HepG2 (cell line): ENCODE data around the gene C11orf91. TPM values are rescaled to one million over a fixed set of nuclear protein-coding genes. Genes with fewer than 3 reads are reported as not detected.

ENCODE experiments used
- BCL6 ChIP-seq: IDR thresholded peaks from 2 replicates; pipeline ENCODE4 v1.6.1; 2016; ENCODE audit warnings: missing genetic modification reagents, missing compliant biosample characterization
- CEBPG ChIP-seq: IDR thresholded peaks from 2 replicates; pipeline ENCODE4 v1.6.1; 2016
- CREB1 ChIP-seq, 2 experiments: fragments of 450-650 bp in 1 of 2; IDR thresholded peaks; 2 replicates each; pipeline ENCODE4 v1.6.1; 2016 to 2017; ENCODE audit warnings: control low read depth in 1 of 2, mild to moderate bottlenecking in 1 of 2, missing compliant biosample characterization in 1 of 2, missing genetic modification characterization in 1 of 2
- CREM ChIP-seq, 2 experiments: sonication (generic) in 1 of 2; formaldehyde crosslinking in 1 of 2; IDR thresholded peaks; 2 replicates each; pipeline versions ENCODE4 v1.4.0 to v1.6.1; 2016 to 2020; ENCODE audit warnings: antibody characterized with exemption in 1 of 2, mild to moderate bottlenecking in 1 of 2, missing genetic modification reagents in 1 of 2
- KLF6 ChIP-seq: IDR thresholded peaks from 2 replicates; pipeline ENCODE4 v1.8.0; 2016; ENCODE audit warnings: missing biosample characterization, missing genetic modification reagents
- MZF1 ChIP-seq: sonication (generic); formaldehyde crosslinking; IDR thresholded peaks from 2 replicates; pipeline ENCODE4 v1.8.1; 2023; ENCODE audit warnings: mild to moderate bottlenecking, missing genetic modification reagents, borderline replicate concordance
- NFE2 ChIP-seq: sonication (generic); formaldehyde crosslinking; IDR thresholded peaks from 2 replicates; pipeline ENCODE4 v1.4.0; 2020; ENCODE audit warnings: missing genetic modification reagents
- NONO ChIP-seq, 2 experiments: fragments of 450-650 bp in 1 of 2; sonication (generic) in 1 of 2; formaldehyde crosslinking in 1 of 2; IDR thresholded peaks in 1 of 2; conservative IDR thresholded peaks in 1 of 2; 2 replicates each; pipeline versions ENCODE4 v1.6.1 to v1.8.0; 2017 to 2022; ENCODE audit warnings: mild to moderate bottlenecking in 1 of 2, missing genetic modification reagents in 1 of 2, moderate library complexity in 1 of 2
- POLR2AphosphoS2 ChIP-seq: IDR thresholded peaks from 2 replicates; pipeline ENCODE4 v1.6.1; 2011; ENCODE audit warnings: low read depth, low read length, improper control_type of control experiment
- TCF12 ChIP-seq, 2 experiments: fragments of 450-650 bp in 1 of 2; sonication (generic) in 1 of 2; formaldehyde crosslinking in 1 of 2; IDR thresholded peaks; 2 replicates each; pipeline versions ENCODE4 v1.6.1 to v1.8.0; 2017 to 2022; ENCODE audit warnings: antibody characterized with exemption in 1 of 2, mild to moderate bottlenecking in 1 of 2, missing genetic modification reagents in 1 of 2, moderate library complexity in 1 of 2
- YY1 ChIP-seq: IDR thresholded peaks from 2 replicates; pipeline ENCODE4 v1.6.1; 2011; ENCODE audit warnings: low read length, low read depth, moderate library complexity, mild to moderate bottlenecking; ENCODE audit not compliant: insufficient read depth, insufficient replicate concordance
- ZFP36L2 ChIP-seq: sonication (generic); formaldehyde crosslinking; IDR thresholded peaks from 2 replicates; pipeline ENCODE4 v1.4.0; 2020; ENCODE audit warnings: missing genetic modification reagents
- ZFP82 ChIP-seq: sonication (generic); formaldehyde crosslinking; IDR thresholded peaks from 2 replicates; pipeline ENCODE4 v1.5.1; 2020; ENCODE audit warnings: mild to moderate bottlenecking, missing genetic modification reagents, borderline replicate concordance
- ZMYM4 ChIP-seq: sonication (generic); formaldehyde crosslinking; IDR thresholded peaks from 2 replicates; pipeline ENCODE4 v1.8.1; 2023; ENCODE audit warnings: mild to moderate bottlenecking, missing genetic modification reagents
- ZNF256 ChIP-seq: sonication (generic); formaldehyde crosslinking; conservative IDR thresholded peaks from 2 replicates; pipeline ENCODE4 v1.4.0; 2020; ENCODE audit warnings: missing genetic modification reagents
- ZNF430 ChIP-seq: sonication (generic); formaldehyde crosslinking; IDR thresholded peaks from 2 replicates; pipeline ENCODE4 v1.9.0; 2021; ENCODE audit warnings: mild to moderate bottlenecking, missing genetic modification reagents
- ZNF501 ChIP-seq: sonication (generic); formaldehyde crosslinking; IDR thresholded peaks from 2 replicates; pipeline ENCODE4 v1.5.1; 2020; ENCODE audit warnings: mild to moderate bottlenecking, moderate library complexity, missing genetic modification reagents
- ZNF570 ChIP-seq: sonication (generic); formaldehyde crosslinking; IDR thresholded peaks from 2 replicates; pipeline ENCODE4 v1.4.0; 2020; ENCODE audit warnings: mild to moderate bottlenecking, missing genetic modification reagents, borderline replicate concordance
- polyA plus RNA-seq, 8 experiments: library from polyadenylated mRNA; depleted of rRNA in 3 of 8; stranded (reverse) in 7 of 8; unstranded in 1 of 8; fragments of >200 nt; fragmentation: Illumina TruSeq in 4 of 8; extraction: Trizol in 4 of 8; gene quantifications; 2 replicates each; pipeline versions ENCODE4 v1.2.1 to v1.2.3, GENCODE V29; 2011 to 2016; ENCODE audit warnings: low read depth in 4 of 8, missing spikeins in 1 of 8, mixed read lengths in 1 of 8; ENCODE audit not compliant: insufficient read depth in 1 of 8
- total RNA-seq, 5 experiments: library from RNA; depleted of rRNA; stranded (reverse); fragments of >200 nt; fragmentation: Illumina TruSeq; extraction: Trizol; gene quantifications; 2 replicates each; pipeline ENCODE4 v1.2.3, GENCODE V29; 2016; ENCODE audit warnings: low read depth in 1 of 5
- TF ChIP-seq, protein P1 (sequence below): sonication (generic); formaldehyde crosslinking; IDR thresholded peaks from 2 replicates; pipeline ENCODE4 v1.5.0; 2020; ENCODE audit warnings: missing genetic modification reagents
- TF ChIP-seq, protein P2 (sequence below): IDR thresholded peaks from 2 replicates; pipeline ENCODE4 v1.6.1; 2016; ENCODE audit warnings: low read depth, missing genetic modification reagents, missing compliant biosample characterization
- TF ChIP-seq, protein P3 (sequence below): sonication (generic); formaldehyde crosslinking; IDR thresholded peaks from 2 replicates; pipeline ENCODE4 v1.5.1; 2020; ENCODE audit warnings: mild to moderate bottlenecking, missing genetic modification reagents, moderate library complexity

Gene C11orf91
- total and polyA plus RNA-seq, 2 of the 13 experiments (the other 11 are each of a cell fraction or from before 2014, with no cell fraction given): 0.35 TPM; not detected in 1

DNA sequence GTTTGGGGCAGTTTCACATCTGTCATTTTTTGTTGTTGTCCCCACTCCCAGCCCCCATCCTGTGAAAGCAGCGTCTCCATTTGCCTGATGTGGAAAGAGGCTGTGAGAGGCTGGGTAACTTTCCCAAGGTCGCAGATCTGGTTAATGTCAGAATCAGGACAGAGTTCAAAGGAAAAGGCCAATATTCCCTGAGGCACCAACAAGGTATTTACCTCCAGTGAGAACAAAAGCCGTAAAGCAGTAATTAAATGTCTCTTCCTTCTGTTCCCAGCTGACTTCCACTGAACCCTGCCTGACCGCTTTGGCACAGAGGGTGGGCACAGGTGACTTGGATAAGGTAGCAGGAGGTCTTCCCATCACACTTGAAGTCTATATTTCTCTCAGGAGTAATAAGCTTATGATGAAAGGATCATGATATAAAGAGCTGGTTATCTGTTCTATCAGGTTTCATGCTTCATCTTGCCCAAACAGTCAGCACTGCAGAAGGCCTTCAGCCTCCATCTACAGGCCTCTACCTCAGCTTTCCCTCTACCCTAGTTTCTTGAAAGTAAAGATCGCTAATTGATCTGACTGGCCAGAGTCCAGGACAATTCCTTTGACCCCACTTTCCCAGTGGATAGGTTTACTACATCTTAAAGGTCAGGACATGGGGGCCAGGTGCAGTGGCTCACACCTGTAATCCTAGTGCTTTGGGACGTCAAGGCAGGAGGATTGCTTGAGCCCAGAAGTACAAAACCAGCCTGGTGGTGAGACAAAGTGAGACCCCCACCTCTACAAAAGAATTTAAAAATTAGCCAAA, 9.4 kb downstream of the C11orf91 start (continued):
- peak; percentile 62 for TF ChIP-seq BCL6 (CRISPR knock-in tag)
- no peak for TF ChIP-seq ZNF501 (CRISPR knock-in tag)
- TF ChIP-seq, protein P1, sequence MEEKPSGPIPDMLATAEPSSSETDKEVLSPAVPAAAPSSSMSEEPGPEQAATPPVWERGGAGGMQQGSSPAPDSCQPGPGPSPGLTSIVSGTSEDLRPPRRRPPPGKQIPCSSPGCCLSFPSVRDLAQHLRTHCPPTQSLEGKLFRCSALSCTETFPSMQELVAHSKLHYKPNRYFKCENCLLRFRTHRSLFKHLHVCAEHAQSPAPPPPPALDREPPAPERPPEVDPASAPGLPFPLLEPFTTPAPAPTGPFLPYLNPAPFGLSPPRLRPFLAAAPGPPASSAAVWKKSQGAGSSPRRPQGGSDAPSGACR: no peak
- no peak for TF ChIP-seq ZFP82 (CRISPR knock-in tag)
- no peak for TF ChIP-seq NFE2
- TF ChIP-seq, protein P2, sequence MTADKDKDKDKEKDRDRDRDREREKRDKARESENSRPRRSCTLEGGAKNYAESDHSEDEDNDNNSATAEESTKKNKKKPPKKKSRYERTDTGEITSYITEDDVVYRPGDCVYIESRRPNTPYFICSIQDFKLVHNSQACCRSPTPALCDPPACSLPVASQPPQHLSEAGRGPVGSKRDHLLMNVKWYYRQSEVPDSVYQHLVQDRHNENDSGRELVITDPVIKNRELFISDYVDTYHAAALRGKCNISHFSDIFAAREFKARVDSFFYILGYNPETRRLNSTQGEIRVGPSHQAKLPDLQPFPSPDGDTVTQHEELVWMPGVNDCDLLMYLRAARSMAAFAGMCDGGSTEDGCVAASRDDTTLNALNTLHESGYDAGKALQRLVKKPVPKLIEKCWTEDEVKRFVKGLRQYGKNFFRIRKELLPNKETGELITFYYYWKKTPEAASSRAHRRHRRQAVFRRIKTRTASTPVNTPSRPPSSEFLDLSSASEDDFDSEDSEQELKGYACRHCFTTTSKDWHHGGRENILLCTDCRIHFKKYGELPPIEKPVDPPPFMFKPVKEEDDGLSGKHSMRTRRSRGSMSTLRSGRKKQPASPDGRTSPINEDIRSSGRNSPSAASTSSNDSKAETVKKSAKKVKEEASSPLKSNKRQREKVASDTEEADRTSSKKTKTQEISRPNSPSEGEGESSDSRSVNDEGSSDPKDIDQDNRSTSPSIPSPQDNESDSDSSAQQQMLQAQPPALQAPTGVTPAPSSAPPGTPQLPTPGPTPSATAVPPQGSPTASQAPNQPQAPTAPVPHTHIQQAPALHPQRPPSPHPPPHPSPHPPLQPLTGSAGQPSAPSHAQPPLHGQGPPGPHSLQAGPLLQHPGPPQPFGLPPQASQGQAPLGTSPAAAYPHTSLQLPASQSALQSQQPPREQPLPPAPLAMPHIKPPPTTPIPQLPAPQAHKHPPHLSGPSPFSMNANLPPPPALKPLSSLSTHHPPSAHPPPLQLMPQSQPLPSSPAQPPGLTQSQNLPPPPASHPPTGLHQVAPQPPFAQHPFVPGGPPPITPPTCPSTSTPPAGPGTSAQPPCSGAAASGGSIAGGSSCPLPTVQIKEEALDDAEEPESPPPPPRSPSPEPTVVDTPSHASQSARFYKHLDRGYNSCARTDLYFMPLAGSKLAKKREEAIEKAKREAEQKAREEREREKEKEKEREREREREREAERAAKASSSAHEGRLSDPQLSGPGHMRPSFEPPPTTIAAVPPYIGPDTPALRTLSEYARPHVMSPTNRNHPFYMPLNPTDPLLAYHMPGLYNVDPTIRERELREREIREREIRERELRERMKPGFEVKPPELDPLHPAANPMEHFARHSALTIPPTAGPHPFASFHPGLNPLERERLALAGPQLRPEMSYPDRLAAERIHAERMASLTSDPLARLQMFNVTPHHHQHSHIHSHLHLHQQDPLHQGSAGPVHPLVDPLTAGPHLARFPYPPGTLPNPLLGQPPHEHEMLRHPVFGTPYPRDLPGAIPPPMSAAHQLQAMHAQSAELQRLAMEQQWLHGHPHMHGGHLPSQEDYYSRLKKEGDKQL (CRISPR knock-in tag): 0 out of 2 replicates have a peak, but pooled peaks have one; percentile 15
- TF ChIP-seq CEBPG (CRISPR knock-in tag): no peak; the same call in 1 of the 2 replicates
- TF ChIP-seq ZNF570 (CRISPR knock-in tag): no peak
- no peak for TF ChIP-seq CREB1 (IDR thresholded peaks at IDR 0.05)
- 0 out of 2 replicates have a peak, but pooled peaks have one; percentile 21 for TF ChIP-seq CREB1 (CRISPR knock-in tag; IDR thresholded peaks at IDR 0.05)
- TF ChIP-seq ZFP36L2 (CRISPR knock-in tag): no peak
- TF ChIP-seq YY1: no peak
- TF ChIP-seq, protein P3, sequence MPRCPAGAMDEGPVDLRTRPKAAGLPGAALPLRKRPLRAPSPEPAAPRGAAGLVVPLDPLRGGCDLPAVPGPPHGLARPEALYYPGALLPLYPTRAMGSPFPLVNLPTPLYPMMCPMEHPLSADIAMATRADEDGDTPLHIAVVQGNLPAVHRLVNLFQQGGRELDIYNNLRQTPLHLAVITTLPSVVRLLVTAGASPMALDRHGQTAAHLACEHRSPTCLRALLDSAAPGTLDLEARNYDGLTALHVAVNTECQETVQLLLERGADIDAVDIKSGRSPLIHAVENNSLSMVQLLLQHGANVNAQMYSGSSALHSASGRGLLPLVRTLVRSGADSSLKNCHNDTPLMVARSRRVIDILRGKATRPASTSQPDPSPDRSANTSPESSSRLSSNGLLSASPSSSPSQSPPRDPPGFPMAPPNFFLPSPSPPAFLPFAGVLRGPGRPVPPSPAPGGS (CRISPR knock-in tag): no peak
- TF ChIP-seq TCF12 (IDR thresholded peaks at IDR 0.05): no peak
- no peak for TF ChIP-seq TCF12 (CRISPR knock-in tag; IDR thresholded peaks at IDR 0.05)
- TF ChIP-seq MZF1: no peak
- peak; percentile 40; the same call in 1 of the 2 replicates for TF ChIP-seq ZNF430 (CRISPR knock-in tag)
- no peak; the same call in 1 of the 2 replicates for TF ChIP-seq CREM (IDR thresholded peaks at IDR 0.05)
- no peak for TF ChIP-seq CREM (CRISPR knock-in tag; IDR thresholded peaks at IDR 0.05)
- TF ChIP-seq POLR2AphosphoS2: no peak
- TF ChIP-seq NONO (IDR thresholded peaks at IDR 0.05): no peak
- TF ChIP-seq NONO (CRISPR knock-in tag; conservative IDR thresholded peaks at IDR 0.05): no peak
- no peak for TF ChIP-seq KLF6 (CRISPR knock-in tag)
- no peak for TF ChIP-seq ZMYM4 (CRISPR knock-in tag)
- no peak for TF ChIP-seq ZNF256 (CRISPR knock-in tag)
